ENCODE measurements around the gene VAV2. TPM values are rescaled to one million over a fixed set of nuclear protein-coding genes. Genes with fewer than 3 reads are reported as not detected.

The VAV2 gene
- total RNA-seq, 1 donor from 2014 or later: 52.0 TPM

GRCh38 chr9:133836001-133836758, 155.9 kb downstream of the VAV2 start:
- no peak for DNase-seq (ENCODE audit: low read depth)

- DNase-seq (ENCODE audit: low read depth): no peak
Measured at GRCh38 chr9:133835262-133835901, 156.7 kb downstream of the VAV2 start.

DNA sequence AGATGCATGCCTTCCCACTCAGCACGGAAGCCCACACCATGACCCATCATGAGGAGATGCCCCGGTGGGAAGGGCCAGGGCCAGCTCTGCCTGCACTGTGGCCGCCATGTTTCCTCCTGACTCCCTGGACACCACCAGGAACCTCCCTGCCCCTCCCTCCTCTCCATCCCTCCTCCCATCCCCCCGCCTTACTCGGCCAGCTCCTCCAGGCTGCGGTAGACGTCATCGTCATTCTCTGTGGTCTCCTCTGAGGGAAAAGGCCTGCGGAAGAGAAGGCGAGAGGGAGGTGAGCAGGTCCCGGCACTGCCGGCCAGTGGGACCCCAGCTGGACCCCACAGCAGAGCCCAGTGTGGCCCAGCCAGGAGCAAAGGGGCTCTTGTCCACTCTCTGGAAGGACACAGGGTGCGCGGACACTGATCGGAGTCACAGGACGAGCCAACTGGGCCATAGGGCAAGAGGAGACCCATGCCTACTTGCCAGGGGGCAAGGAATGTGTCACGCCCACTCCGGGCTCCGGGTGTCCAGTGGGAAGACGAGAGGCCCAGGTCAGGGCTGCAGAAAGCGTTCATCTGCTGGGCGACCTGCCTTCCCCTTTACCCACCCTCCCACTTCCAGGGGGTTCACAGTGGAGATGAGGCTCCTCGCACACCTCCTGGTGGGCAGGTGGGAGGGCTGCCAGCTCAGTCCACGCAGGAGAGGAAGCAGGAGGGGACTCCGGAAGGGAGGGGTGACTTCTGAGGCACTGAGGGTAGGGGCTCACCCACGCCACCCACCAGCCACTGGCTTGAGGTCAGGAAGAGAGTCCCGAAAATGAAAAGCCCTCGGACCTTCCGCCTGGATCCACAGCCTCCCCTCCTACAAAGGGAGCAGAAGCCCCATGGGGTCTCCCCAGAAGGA, 157.8 kb downstream of the VAV2 start:
- DNase-seq (ENCODE audit: low read depth): no peak

DNA sequence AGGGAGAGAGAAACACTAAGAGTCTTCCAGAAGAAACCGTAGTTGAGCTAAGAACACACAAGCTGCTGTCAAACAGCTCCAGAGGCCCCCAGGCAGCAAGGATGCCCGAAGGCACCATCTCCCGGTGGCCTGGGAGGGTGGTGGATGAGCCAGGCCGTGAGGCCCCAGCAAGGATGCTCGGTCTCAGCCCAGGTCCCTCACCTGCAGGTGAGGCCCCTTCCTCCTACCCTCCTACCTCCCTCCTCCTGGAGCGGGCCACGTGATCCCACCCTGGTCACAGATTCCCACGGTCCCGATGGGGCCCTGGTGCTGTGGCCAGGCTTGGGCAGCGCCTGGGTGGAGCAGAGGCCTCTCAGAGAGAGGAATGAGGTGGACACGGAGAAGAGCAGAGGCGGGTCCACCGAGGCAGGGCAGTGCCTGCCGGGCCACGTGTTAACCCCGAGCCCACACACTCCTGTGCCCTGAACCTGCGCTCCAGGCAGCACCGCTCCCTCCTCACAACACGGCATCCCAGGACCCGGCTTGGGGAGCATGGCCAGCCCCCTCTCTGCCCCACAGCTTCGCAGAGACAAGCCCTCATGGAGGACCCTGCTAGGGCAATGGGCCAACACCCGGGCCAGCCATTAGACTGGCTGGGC, 158.6 kb downstream of the VAV2 start:
- DNase-seq (ENCODE audit: low read depth): no peak

- no peak for DNase-seq (ENCODE audit: low read depth)
Measured at GRCh38 chr9:133832877-133833276, 159.2 kb downstream of the VAV2 start.

GRCh38 chr9:133830711-133831110, 161.4 kb downstream of the VAV2 start:
- no peak for DNase-seq (ENCODE audit: low read depth)

DNA sequence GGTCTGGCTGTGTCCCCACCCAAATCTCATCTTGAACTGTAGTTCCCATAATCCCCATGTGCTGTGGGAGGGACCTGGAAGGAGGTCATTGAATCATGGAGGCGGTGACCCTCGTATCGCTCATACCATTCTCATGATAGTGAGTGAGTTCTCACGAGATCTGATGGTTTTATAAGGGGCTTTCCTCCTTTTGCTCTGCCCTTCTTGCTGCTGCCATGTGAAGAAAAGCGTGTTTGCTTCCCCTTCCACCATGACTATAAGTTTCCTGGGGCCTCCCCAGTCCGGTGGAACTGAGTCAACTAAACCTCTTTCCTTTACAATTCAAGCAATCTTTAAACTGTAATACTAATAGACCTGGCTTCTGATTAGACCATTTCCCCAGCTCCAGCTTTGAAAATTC, 161.8 kb downstream of the VAV2 start:
- DNase-seq (ENCODE audit: low read depth): no peak

DNA sequence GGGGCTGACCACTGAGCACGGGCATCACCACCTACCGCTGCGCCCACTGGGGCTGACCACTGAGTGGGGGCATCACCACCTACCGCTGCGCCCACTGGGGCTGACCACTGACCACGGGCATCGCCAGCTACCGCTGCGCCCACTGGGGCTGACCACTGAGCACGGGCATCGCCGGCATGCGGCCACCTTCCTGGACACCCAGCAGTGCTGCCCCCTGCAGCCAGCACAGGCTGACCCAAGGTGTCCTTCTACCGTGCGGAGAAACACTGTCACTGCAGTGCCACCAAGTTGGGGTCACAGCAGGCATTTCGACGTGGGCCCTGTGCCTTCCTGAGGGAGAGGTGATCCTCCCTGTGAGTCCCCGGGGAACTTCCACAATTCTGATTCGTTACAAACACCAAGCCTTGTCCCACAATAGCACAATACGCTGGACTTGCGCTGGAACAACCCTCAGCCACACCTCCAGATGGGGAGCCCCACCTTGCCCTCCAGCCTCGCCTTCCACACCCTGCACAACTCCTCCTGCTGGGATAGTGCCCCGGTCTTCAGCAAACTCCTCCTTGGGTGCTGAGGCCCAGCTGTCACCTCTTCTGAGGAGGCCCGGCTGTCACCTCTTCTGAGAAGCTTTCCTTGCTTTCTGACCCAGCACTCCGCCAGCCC, 163.7 kb downstream of the VAV2 start:
- no peak for DNase-seq (ENCODE audit: low read depth)

- no peak for DNase-seq (ENCODE audit: low read depth)
Measured at GRCh38 chr9:133826289-133827085, 165.6 kb downstream of the VAV2 start.

GRCh38 chr9:133825555-133826218, 166.4 kb downstream of the VAV2 start:
- no peak for DNase-seq (ENCODE audit: low read depth)

DNA sequence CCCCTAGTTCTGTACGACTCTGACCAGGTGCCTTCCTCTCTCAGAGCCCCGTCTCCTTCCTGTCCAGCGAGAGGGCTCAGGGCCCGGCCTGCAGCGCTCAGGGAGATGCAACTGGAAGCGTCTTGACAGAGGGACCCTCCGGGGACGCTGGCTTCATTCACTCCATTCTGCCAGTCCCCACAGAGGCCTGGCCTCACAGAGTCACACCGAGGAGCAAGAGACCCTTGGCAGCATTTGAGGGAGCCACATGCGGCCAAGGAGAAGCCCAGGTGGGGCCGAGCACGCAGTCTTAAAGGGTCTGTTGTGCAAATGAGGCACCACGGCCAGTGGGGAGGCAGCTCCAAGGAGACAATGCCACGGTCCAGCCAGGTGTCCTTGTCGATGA, 167.3 kb downstream of the VAV2 start:
- no peak for DNase-seq (ENCODE audit: low read depth)

GRCh38 chr9:133824106-133824801, 167.9 kb downstream of the VAV2 start:
- no peak for DNase-seq (ENCODE audit: low read depth)

- DNase-seq (ENCODE audit: low read depth): no peak
Measured at GRCh38 chr9:133823189-133824105, 168.7 kb downstream of the VAV2 start.

DNA sequence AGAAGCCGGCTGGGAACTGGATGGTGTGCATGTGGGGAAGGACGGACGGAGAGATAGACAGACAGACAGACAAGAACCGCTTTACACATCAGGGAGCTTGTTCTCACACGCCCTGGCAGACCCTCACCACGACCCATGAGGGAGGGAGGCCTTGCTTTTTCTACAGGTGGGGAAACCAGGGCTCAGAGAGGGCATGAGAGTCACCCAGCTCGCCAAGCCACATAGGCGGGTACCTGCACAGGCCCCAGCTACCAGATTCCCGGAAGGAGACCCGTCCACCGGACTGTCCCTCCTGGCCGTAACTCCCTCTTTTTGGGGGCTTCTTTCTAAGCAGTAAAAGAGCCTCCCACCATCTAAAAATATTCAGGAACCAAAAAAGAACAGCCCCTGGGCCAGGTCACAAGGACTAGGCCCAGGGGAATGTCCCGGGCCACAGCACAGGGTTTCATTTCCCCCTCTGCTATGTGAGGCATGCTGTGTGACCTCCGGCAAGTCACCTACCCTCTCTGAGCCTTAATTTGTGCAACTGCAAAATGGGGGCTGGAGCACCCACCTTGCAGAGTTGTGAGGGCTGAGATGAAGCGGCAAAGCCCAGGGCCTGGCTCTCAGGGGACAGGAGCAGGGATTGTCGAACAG, 169.6 kb downstream of the VAV2 start:
- DNase-seq (ENCODE audit: low read depth): no peak

- DNase-seq (ENCODE audit: low read depth): no peak
Measured at GRCh38 chr9:133821601-133822429, 170.3 kb downstream of the VAV2 start.

GRCh38 chr9:133819923-133820322, 172.2 kb downstream of the VAV2 start:
- DNase-seq (ENCODE audit: low read depth): no peak

DNA sequence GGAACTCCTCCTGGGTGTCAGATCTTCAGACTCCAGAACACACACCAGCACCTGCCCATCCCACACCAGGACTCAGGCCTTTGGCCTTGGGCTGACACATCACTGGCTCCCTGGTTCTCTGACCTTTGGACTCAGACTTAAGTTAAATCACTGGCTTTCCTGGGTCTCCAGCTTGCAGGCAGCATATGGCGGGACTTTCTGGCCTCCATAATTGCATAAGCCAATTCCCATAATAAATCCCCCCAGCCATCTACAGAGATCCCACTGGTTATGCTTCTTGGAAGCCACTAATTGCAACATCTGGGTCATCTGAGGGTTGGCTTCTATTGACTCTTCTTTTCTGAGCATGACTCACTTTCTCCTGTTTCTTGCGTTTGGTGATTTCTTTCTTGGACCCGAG, 173.7 kb downstream of the VAV2 start:
- peak; percentile 50 for DNase-seq (ENCODE audit: low read depth)
